Hepatocyte (in vitro differentiated cells): ENCODE measurements around the gene MRPL19.

Experiments used
- EZH2 ChIP-seq: fragments of 200-600 bp; sonication (generic); IDR thresholded peaks from 2 replicates; pipeline ENCODE4 v1.6.1; 2016; ENCODE audit warnings: antibody characterized with exemption, mild to moderate bottlenecking, borderline replicate concordance
- TF ChIP-seq, protein P1 (sequence below): fragments of 200-600 bp; sonication (generic); IDR thresholded peaks from 2 replicates; pipeline ENCODE4 v1.5.1; 2016; ENCODE audit warnings: antibody characterized with exemption, mild to moderate bottlenecking; ENCODE audit not compliant: poor library complexity

DNA sequence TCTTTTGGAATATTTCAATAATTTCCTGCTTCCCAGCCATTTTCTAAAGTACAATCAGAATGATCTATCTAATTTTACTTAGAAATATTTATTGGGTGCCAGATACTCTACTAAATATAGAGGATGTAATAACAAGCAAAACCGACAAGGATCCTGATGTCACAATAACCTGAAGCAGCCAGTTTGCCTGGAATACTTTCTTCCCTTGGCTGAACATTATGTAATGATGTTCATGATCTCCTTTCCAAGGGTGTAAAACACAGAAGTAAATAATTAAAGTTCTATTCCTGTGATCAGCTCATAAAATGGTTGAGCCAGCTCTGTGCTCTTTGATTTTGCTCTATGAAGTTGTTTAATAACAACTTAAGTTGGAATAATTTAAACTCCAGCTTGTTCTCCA, 2.6 kb upstream of the MRPL19 start:
- TF ChIP-seq, protein P1, sequence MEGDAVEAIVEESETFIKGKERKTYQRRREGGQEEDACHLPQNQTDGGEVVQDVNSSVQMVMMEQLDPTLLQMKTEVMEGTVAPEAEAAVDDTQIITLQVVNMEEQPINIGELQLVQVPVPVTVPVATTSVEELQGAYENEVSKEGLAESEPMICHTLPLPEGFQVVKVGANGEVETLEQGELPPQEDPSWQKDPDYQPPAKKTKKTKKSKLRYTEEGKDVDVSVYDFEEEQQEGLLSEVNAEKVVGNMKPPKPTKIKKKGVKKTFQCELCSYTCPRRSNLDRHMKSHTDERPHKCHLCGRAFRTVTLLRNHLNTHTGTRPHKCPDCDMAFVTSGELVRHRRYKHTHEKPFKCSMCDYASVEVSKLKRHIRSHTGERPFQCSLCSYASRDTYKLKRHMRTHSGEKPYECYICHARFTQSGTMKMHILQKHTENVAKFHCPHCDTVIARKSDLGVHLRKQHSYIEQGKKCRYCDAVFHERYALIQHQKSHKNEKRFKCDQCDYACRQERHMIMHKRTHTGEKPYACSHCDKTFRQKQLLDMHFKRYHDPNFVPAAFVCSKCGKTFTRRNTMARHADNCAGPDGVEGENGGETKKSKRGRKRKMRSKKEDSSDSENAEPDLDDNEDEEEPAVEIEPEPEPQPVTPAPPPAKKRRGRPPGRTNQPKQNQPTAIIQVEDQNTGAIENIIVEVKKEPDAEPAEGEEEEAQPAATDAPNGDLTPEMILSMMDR = no peak
- no peak for TF ChIP-seq EZH2
